Middle frontal gyrus (tissue), 1 donor: ENCODE results near the gene FAM83C.
A peak's percentile ranks its signal among the peaks of the same experiment; 100 is the strongest.
"Not testable (repeated sequence)": the region's sequence is repeated elsewhere in the genome, so short reads cannot be mapped to it uniquely, and the experiment has no call there.

ENCODE experiments used
- DNase-seq: peaks from one replicate; pipeline ENCODE4 v3.0.0-alpha.2; 2015; ENCODE audit warnings: low spot score; ENCODE audit errors: extremely low spot score

Gene FAM83C

GRCh38 chr20:35318502-35319157 lies 26.4 kb upstream of the FAM83C start:
- no peak for DNase-seq

GRCh38 chr20:35317416-35318210 lies 25.4 kb upstream of the FAM83C start:
- DNase-seq, result no peak

- no peak for DNase-seq
These were observed 23.9 kb upstream of the FAM83C start for GRCh38 chr20:35316086-35316485.

- DNase-seq, result not testable (repeated sequence)
These were observed 23.4 kb upstream of the FAM83C start for GRCh38 chr20:35315632-35316020.

GRCh38 chr20:35314816-35315631 lies 22.8 kb upstream of the FAM83C start:
- DNase-seq, result no peak

- no peak for DNase-seq
These were observed 20.1 kb upstream of the FAM83C start for GRCh38 chr20:35312318-35312717.

- no peak for DNase-seq
These were observed 19.6 kb upstream of the FAM83C start for GRCh38 chr20:35311822-35312221.

GRCh38 chr20:35311409-35311808 lies 19.2 kb upstream of the FAM83C start:
- DNase-seq, result no peak

- peak; percentile 24 for DNase-seq
These were observed 15.7 kb upstream of the FAM83C start for GRCh38 chr20:35307666-35308653.

GRCh38 chr20:35306931-35307517 lies 14.8 kb upstream of the FAM83C start:
- no peak for DNase-seq

GRCh38 chr20:35305682-35306556 lies 13.7 kb upstream of the FAM83C start:
- DNase-seq, result no peak

- DNase-seq, result no peak
These were observed 12.7 kb upstream of the FAM83C start for GRCh38 chr20:35304956-35305355.

- DNase-seq, result peak; percentile 66
These were observed 11.7 kb upstream of the FAM83C start for GRCh38 chr20:35303735-35304491.

GRCh38 chr20:35303382-35303734 lies 11.1 kb upstream of the FAM83C start:
- DNase-seq, result no peak

GRCh38 chr20:35302421-35303335 lies 10.5 kb upstream of the FAM83C start:
- DNase-seq, result no peak

- no peak for DNase-seq
These were observed 9.2 kb upstream of the FAM83C start for GRCh38 chr20:35301426-35301825.

GRCh38 chr20:35300469-35301262 lies 8.4 kb upstream of the FAM83C start:
- no peak for DNase-seq
